ENCODE data around the gene LPIN2. TPM values are rescaled to one million over a fixed set of nuclear protein-coding genes. Genes with fewer than 3 reads are reported as not detected.

LPIN2 gene
- total RNA-seq, 1 experiment from 2014 or later, result 25.3 TPM

GRCh38 chr18:3060667-3061580 lies 48.0 kb upstream of the LPIN2 start:
- Histone ChIP-seq H3K27me3 (replicated peaks; ENCODE audit: control insufficient read depth, insufficient read depth, low read length) (no peaks in the 10 kb centered on the region), H3K4me1 (peaks cover 21% of the 10 kb centered on the region), H3K4me3 (ENCODE audit: low read depth, low read length) (no peak overlapping the region), H3K9me3 (no peaks in the 10 kb centered on the region), H3K36me3 (ENCODE audit: control insufficient read depth, insufficient read depth, low read length) (no peaks in the 10 kb centered on the region)
- Mint-ChIP-seq H3K9me3 (ENCODE audit: unreplicated experiment) (no peaks in the 10 kb centered on the region), H3K4me3 (ENCODE audit: unreplicated experiment) (no peak overlapping the region), H3K4me1 (ENCODE audit: low read depth, unreplicated experiment) (peaks cover 13% of the 10 kb centered on the region), H3K27me3 (ENCODE audit: insufficient read depth, unreplicated experiment) (no peaks in the 10 kb centered on the region), H3K27ac (ENCODE audit: unreplicated experiment) (no peak overlapping the region), H3K36me3 (ENCODE audit: insufficient read depth, unreplicated experiment) (no peaks in the 10 kb centered on the region)
- no peak for DNase-seq
- TF ChIP-seq, protein P1, sequence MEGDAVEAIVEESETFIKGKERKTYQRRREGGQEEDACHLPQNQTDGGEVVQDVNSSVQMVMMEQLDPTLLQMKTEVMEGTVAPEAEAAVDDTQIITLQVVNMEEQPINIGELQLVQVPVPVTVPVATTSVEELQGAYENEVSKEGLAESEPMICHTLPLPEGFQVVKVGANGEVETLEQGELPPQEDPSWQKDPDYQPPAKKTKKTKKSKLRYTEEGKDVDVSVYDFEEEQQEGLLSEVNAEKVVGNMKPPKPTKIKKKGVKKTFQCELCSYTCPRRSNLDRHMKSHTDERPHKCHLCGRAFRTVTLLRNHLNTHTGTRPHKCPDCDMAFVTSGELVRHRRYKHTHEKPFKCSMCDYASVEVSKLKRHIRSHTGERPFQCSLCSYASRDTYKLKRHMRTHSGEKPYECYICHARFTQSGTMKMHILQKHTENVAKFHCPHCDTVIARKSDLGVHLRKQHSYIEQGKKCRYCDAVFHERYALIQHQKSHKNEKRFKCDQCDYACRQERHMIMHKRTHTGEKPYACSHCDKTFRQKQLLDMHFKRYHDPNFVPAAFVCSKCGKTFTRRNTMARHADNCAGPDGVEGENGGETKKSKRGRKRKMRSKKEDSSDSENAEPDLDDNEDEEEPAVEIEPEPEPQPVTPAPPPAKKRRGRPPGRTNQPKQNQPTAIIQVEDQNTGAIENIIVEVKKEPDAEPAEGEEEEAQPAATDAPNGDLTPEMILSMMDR (IDR thresholded peaks at IDR 0.05; ENCODE audit: insufficient read depth in 1 of 2, low read depth in 1 of 2, low read length in 1 of 2, severe bottlenecking in 1 of 2, unreplicated experiment in 1 of 2), result no peak
- BruUV-seq (replicated peaks), result no TSS peak
- CTCF ChIA-PET, result no interaction called here
- intact Hi-C loops (cut with micrococcal nuclease; ENCODE audit: unreplicated experiment), result no loop called here
- POLR2A ChIA-PET, result no interaction called here

DNA sequence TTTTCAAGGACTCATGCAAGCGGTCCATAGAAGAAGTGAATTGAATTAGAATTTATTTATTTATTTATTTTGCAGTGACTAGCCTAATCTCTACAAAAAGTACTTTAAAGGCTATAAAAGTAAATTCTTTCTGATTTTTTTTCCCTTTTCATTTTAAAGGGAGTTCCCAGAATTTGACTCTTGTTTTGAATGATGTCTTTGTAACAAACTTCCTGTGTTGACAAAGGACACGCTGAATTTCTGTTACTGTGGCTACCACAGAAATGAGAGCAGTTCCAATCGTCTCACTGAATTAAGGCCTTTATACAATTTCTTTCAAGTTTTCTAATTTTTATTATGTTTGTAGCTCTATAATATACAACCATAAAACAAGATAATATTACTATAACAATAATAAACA lies 46.3 kb upstream of the LPIN2 start:
- BruUV-seq (replicated peaks), result no TSS peak
- Histone ChIP-seq H3K27me3 (replicated peaks; ENCODE audit: control insufficient read depth, insufficient read depth, low read length) (no peaks in the 10 kb centered on the region), H3K9me3 (no peaks in the 10 kb centered on the region), H3K36me3 (ENCODE audit: control insufficient read depth, insufficient read depth, low read length) (no peaks in the 10 kb centered on the region), H3K4me3 (ENCODE audit: low read depth, low read length) (no peak overlapping the region), H3K4me1 (peaks cover 21% of the 10 kb centered on the region)
- CTCF ChIA-PET, result no interaction called here
- no peaks in the 10 kb centered on the region for H3K36me3 Mint-ChIP-seq (ENCODE audit: insufficient read depth, unreplicated experiment)
- H3K9me3 Mint-ChIP-seq (ENCODE audit: unreplicated experiment), result peaks cover 6% of the 10 kb centered on the region
- no peak overlapping the region for H3K4me3 Mint-ChIP-seq (ENCODE audit: unreplicated experiment)
- H3K4me1 Mint-ChIP-seq (ENCODE audit: low read depth, unreplicated experiment), result peaks cover 22% of the 10 kb centered on the region
- no peak overlapping the region for H3K27ac Mint-ChIP-seq (ENCODE audit: unreplicated experiment)
- TF ChIP-seq, protein P1 (IDR thresholded peaks at IDR 0.05; ENCODE audit: insufficient read depth in 1 of 2, low read depth in 1 of 2, low read length in 1 of 2, severe bottlenecking in 1 of 2, unreplicated experiment in 1 of 2), result no peak
- no peak for DNase-seq
- POLR2A ChIA-PET, result no interaction called here
- H3K27me3 Mint-ChIP-seq (ENCODE audit: insufficient read depth, unreplicated experiment), result no peaks in the 10 kb centered on the region
- intact Hi-C loops (cut with micrococcal nuclease; ENCODE audit: unreplicated experiment), result no loop called here

DNA sequence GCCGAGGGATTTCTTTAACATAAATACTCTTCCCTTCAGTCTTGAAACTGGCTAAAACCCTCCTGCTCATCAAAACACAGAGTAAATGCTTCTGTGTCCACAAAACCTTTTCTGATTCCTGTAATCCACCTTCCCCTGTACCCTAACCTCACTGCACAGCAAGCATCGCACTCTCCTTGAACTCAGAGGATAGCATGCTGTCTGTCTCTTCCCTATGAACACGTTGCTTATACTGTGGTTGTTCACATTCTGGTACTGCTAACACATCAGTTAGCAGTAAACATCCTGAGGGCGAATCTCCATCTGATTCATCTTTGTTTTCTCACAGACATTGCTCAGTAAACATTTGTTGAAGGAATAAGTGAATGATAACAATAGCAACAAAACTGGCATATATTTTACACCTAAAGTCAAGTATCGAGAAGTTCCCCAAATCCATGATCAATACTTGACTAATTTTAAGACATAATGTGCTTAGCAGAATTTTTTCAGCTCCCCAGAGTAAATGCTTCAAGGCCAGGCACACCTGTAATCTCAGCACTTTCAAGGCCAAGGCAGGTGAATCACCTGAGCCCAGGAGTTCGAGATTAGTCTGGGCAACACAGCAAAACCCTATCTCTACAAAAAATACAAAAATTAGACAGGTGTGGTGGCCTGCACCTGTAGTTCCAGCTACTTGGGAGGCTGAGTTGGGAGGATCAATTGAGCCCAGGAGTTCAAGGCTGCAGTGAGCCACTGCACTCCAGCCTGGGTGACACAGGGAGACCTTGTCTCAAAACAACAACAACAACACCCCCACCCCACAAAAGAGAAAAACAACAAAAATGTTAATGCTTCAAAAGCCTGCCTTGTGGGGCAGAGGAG lies 45.6 kb upstream of the LPIN2 start:
- peaks cover 21% of the 10 kb centered on the region for H3K4me1 ChIP-seq
- TF ChIP-seq, protein P1 (IDR thresholded peaks at IDR 0.05; ENCODE audit: insufficient read depth in 1 of 2, low read depth in 1 of 2, low read length in 1 of 2, severe bottlenecking in 1 of 2, unreplicated experiment in 1 of 2), result no peak
- Mint-ChIP-seq H3K9me3 (ENCODE audit: unreplicated experiment) (peaks cover 13% of the 10 kb centered on the region), H3K4me1 (ENCODE audit: low read depth, unreplicated experiment) (peaks cover 27% of the 10 kb centered on the region), H3K27me3 (ENCODE audit: insufficient read depth, unreplicated experiment) (no peaks in the 10 kb centered on the region), H3K27ac (ENCODE audit: unreplicated experiment) (no peak overlapping the region), H3K4me3 (ENCODE audit: unreplicated experiment) (no peak overlapping the region), H3K36me3 (ENCODE audit: insufficient read depth, unreplicated experiment) (no peaks in the 10 kb centered on the region)
- H3K36me3 ChIP-seq (ENCODE audit: control insufficient read depth, insufficient read depth, low read length), result no peaks in the 10 kb centered on the region
- BruUV-seq (replicated peaks), result no TSS peak
- intact Hi-C loops (cut with micrococcal nuclease; ENCODE audit: unreplicated experiment), result no loop called here
- no peaks in the 10 kb centered on the region for H3K27me3 ChIP-seq (replicated peaks; ENCODE audit: control insufficient read depth, insufficient read depth, low read length)
- ChIA-PET POLR2A (no interaction called here), CTCF (no interaction called here)
- no peaks in the 10 kb centered on the region for H3K9me3 ChIP-seq
- H3K4me3 ChIP-seq (ENCODE audit: low read depth, low read length), result no peak overlapping the region
- no peak for DNase-seq

All from Caco-2 (cell line).